Activated T-cell treated with anti-CD3 and anti-CD28 coated beads, Interleukin-2, amount 50 U/mL, for 72 hours (primary cell): ENCODE results near the gene PLCL1. TPM values are rescaled to one million over a fixed set of nuclear protein-coding genes. Genes with fewer than 3 reads are reported as not detected.
A peak's percentile ranks its signal among the peaks of the same experiment; 100 is the strongest.
"Not testable (repeated sequence)": the region's sequence is repeated elsewhere in the genome, so short reads cannot be mapped to it uniquely, and the experiment has no call there.

Experiments
- ATAC-seq, 2 donors: fragments of 150-1000 bp; cut with Tn5 transposase; replicated peaks in 1 of 2; 2 replicates each; pipeline ENCODE4 v1.10.0; 2021; ENCODE audit warnings: moderate library complexity in 2 of 2, mild to moderate bottlenecking in 1 of 2
- DNase-seq, 2 donors: peaks; one replicate each; pipeline ENCODE4 v3.0.0; 2021 to 2022; ENCODE audit warnings: mixed read lengths in 1 of 2
- H3K27ac Mint-ChIP-seq: one replicate; pipeline ENCODE4 v1.8.0; 2022; ENCODE audit warnings: mild to moderate bottlenecking, moderate library complexity, mixed read lengths
- H3K27me3 Mint-ChIP-seq: one replicate; pipeline ENCODE4 v1.8.0; 2022; ENCODE audit warnings: low read depth, mixed read lengths
- H3K36me3 Mint-ChIP-seq, 2 donors: one replicate each; pipeline ENCODE4 v1.8.0; 2022; ENCODE audit warnings: mixed read lengths in 2 of 2, mild to moderate bottlenecking in 1 of 2; ENCODE audit not compliant: insufficient read depth in 2 of 2
- H3K4me1 Mint-ChIP-seq: one replicate; pipeline ENCODE4 v1.8.0; 2022; ENCODE audit warnings: low read depth, mixed read lengths
- H3K4me3 Mint-ChIP-seq, 2 donors: one replicate each; pipeline ENCODE4 v1.8.0; 2022; ENCODE audit warnings: mild to moderate bottlenecking in 2 of 2, mixed read lengths in 2 of 2, moderate library complexity in 2 of 2
- H3K9me3 Mint-ChIP-seq, 2 donors: one replicate each; pipeline ENCODE4 v1.8.0; 2022; ENCODE audit warnings: mixed read lengths in 2 of 2
- total RNA-seq, 2 donors: library from RNA; stranded (reverse); gene quantifications; one replicate each; pipeline ENCODE4 v1.2.3, GENCODE V29; 2022

Gene PLCL1
- total RNA-seq, 2 donors from 2014 or later, result 2.8 to 3.6 TPM

- Mint-ChIP-seq H3K36me3 (no peaks in the 10 kb centered on the region), H3K27me3 (no peaks in the 10 kb centered on the region), H3K9me3 (no peaks in the 10 kb centered on the region), H3K4me3 (no peak overlapping the region), H3K27ac (no peak overlapping the region), H3K4me1 (peaks cover 10% of the 10 kb centered on the region)
- DNase-seq, result no peak
- ATAC-seq, result no peak
Measured at GRCh38 chr2:197821550-197822289, 17.3 kb downstream of the PLCL1 start.

GRCh38 chr2:197822333-197822732 is 17.9 kb downstream of the PLCL1 start:
- H3K27me3 Mint-ChIP-seq, result no peaks in the 10 kb centered on the region
- ATAC-seq, result no peak
- H3K4me3 Mint-ChIP-seq, result no peak overlapping the region
- no peaks in the 10 kb centered on the region for H3K36me3 Mint-ChIP-seq
- H3K27ac Mint-ChIP-seq, result no peak overlapping the region
- no peaks in the 10 kb centered on the region for H3K9me3 Mint-ChIP-seq
- H3K4me1 Mint-ChIP-seq, result peaks cover 10% of the 10 kb centered on the region
- DNase-seq, result no peak

GRCh38 chr2:197827618-197828017 is 23.2 kb downstream of the PLCL1 start:
- Mint-ChIP-seq H3K4me3 (no peak overlapping the region), H3K4me1 (no peaks in the 10 kb centered on the region), H3K27me3 (no peaks in the 10 kb centered on the region), H3K27ac (no peak overlapping the region), H3K9me3 (peaks cover 8 to 10% of the 10 kb centered on the region in 2 donors), H3K36me3 (peaks cover 7 to 10% of the 10 kb centered on the region in 2 donors)
- DNase-seq (no peak), ATAC-seq (no peak)

GRCh38 chr2:197828464-197829135 is 24.2 kb downstream of the PLCL1 start:
- Mint-ChIP-seq H3K4me1 (no peaks in the 10 kb centered on the region), H3K9me3 (peaks cover 8 to 12% of the 10 kb centered on the region in 2 donors), H3K36me3 (peaks cover 7 to 10% of the 10 kb centered on the region in 2 donors), H3K4me3 (no peak overlapping the region), H3K27me3 (no peaks in the 10 kb centered on the region), H3K27ac (no peak overlapping the region)
- ATAC-seq (no peak), DNase-seq (no peak)

GRCh38 chr2:197834771-197835170 is 30.4 kb downstream of the PLCL1 start:
- not testable (repeated sequence) for DNase-seq, ATAC-seq, H3K27me3 Mint-ChIP-seq, H3K4me3 Mint-ChIP-seq, H3K27ac Mint-ChIP-seq
- Mint-ChIP-seq H3K4me1 (peaks cover 32% of the 10 kb centered on the region), H3K36me3 (peaks cover 7 to 10% of the 10 kb centered on the region in 2 donors), H3K9me3 (peaks cover 13 to 17% of the 10 kb centered on the region in 2 donors)

GRCh38 chr2:197835293-197835692 is 30.9 kb downstream of the PLCL1 start:
- Mint-ChIP-seq H3K9me3 (peaks cover 11 to 15% of the 10 kb centered on the region in 2 donors), H3K36me3 (peaks cover 4 to 7% of the 10 kb centered on the region in 2 donors), H3K27me3 (no peaks in the 10 kb centered on the region), H3K27ac (no peak overlapping the region), H3K4me1 (peaks cover 37% of the 10 kb centered on the region), H3K4me3 (no peak overlapping the region)
- ATAC-seq, result no peak
- DNase-seq, result no peak

GRCh38 chr2:197838036-197838435 is 33.6 kb downstream of the PLCL1 start:
- peaks cover 5 to 10% of the 10 kb centered on the region in 2 donors for H3K9me3 Mint-ChIP-seq
- peaks cover 0 to 1% of the 10 kb centered on the region in 2 donors for H3K36me3 Mint-ChIP-seq
- ATAC-seq (peak; percentile 98), DNase-seq (peak; percentile 32 to 36)
- peak overlapping the region; percentile 63 to 88 for H3K4me3 Mint-ChIP-seq
- H3K4me1 Mint-ChIP-seq, result peaks cover 53% of the 10 kb centered on the region
- H3K27ac Mint-ChIP-seq, result peak overlapping the region; percentile 93
- H3K27me3 Mint-ChIP-seq, result peaks cover 8% of the 10 kb centered on the region

- H3K36me3 Mint-ChIP-seq, result peaks cover 0 to 1% of the 10 kb centered on the region in 2 donors
- peak overlapping the region; percentile 93 for H3K27ac Mint-ChIP-seq
- ATAC-seq (peak; percentile 18 to 27), DNase-seq (no peak)
- H3K4me1 Mint-ChIP-seq, result peaks cover 54% of the 10 kb centered on the region
- peaks cover 5 to 8% of the 10 kb centered on the region in 2 donors for H3K9me3 Mint-ChIP-seq
- H3K27me3 Mint-ChIP-seq, result peaks cover 8% of the 10 kb centered on the region
- peak overlapping the region; percentile 63 to 88 for H3K4me3 Mint-ChIP-seq
Measured at GRCh38 chr2:197838579-197838978, 34.2 kb downstream of the PLCL1 start.

GRCh38 chr2:197839327-197839726 is 34.9 kb downstream of the PLCL1 start:
- H3K27me3 Mint-ChIP-seq, result peaks cover 8% of the 10 kb centered on the region
- ATAC-seq, result no peak
- peaks cover 1 to 4% of the 10 kb centered on the region in 2 donors for H3K9me3 Mint-ChIP-seq
- peaks cover 54% of the 10 kb centered on the region for H3K4me1 Mint-ChIP-seq
- DNase-seq, result no peak
- peaks cover 0 to 1% of the 10 kb centered on the region in 2 donors for H3K36me3 Mint-ChIP-seq
- H3K27ac Mint-ChIP-seq, result no peak overlapping the region
- H3K4me3 Mint-ChIP-seq, result peak overlapping the region; percentile 8 to 88

- Mint-ChIP-seq H3K36me3 (peaks cover 0 to 1% of the 10 kb centered on the region in 2 donors), H3K4me1 (peaks cover 56% of the 10 kb centered on the region), H3K9me3 (peaks cover 0 to 3% of the 10 kb centered on the region in 2 donors), H3K27me3 (peaks cover 8% of the 10 kb centered on the region), H3K27ac (no peak overlapping the region), H3K4me3 (peak overlapping the region in 1 of 2 donors; percentile 11)
- no peak for DNase-seq
- ATAC-seq, result no peak
Measured at GRCh38 chr2:197839856-197840255, 35.5 kb downstream of the PLCL1 start.

GRCh38 chr2:197846128-197846527 is 41.7 kb downstream of the PLCL1 start:
- H3K4me1 Mint-ChIP-seq, result peaks cover 75% of the 10 kb centered on the region
- ATAC-seq (no peak), DNase-seq (no peak)
- peaks cover 8% of the 10 kb centered on the region for H3K27me3 Mint-ChIP-seq
- peak overlapping the region; percentile 24 for H3K27ac Mint-ChIP-seq
- peaks cover 0 to 1% of the 10 kb centered on the region in 2 donors for H3K36me3 Mint-ChIP-seq
- peaks cover 0 to 3% of the 10 kb centered on the region in 2 donors for H3K9me3 Mint-ChIP-seq
- H3K4me3 Mint-ChIP-seq, result peak overlapping the region in 1 of 2 donors; percentile 3

- peak overlapping the region; percentile 26 to 31 for H3K4me3 Mint-ChIP-seq
- H3K4me1 Mint-ChIP-seq, result peaks cover 82% of the 10 kb centered on the region
- DNase-seq (no peak), ATAC-seq (no peak)
- no peaks in the 10 kb centered on the region for H3K36me3 Mint-ChIP-seq
- no peaks in the 10 kb centered on the region for H3K9me3 Mint-ChIP-seq
- H3K27ac Mint-ChIP-seq, result peak overlapping the region; percentile 24
- peaks cover 8% of the 10 kb centered on the region for H3K27me3 Mint-ChIP-seq
Measured at GRCh38 chr2:197846777-197847176, 42.4 kb downstream of the PLCL1 start.

- no peaks in the 10 kb centered on the region for H3K9me3 Mint-ChIP-seq
- ATAC-seq (peak; percentile 92 to 98), DNase-seq (peak; percentile 10 to 12)
- H3K4me1 Mint-ChIP-seq, result peaks cover 77% of the 10 kb centered on the region
- no peaks in the 10 kb centered on the region for H3K27me3 Mint-ChIP-seq
- peak overlapping the region; percentile 97 for H3K27ac Mint-ChIP-seq
- H3K4me3 Mint-ChIP-seq, result peak overlapping the region; percentile 71 to 82
- H3K36me3 Mint-ChIP-seq, result no peaks in the 10 kb centered on the region
Measured at GRCh38 chr2:197847651-197848401, 43.4 kb downstream of the PLCL1 start.
